GM12878 (cell line): ENCODE measurements around the gene CYP1A2. TPM values are rescaled to one million over a fixed set of nuclear protein-coding genes. Genes with fewer than 3 reads are reported as not detected.
A peak's percentile ranks its signal among the peaks of the same experiment; 100 is the strongest.

Source experiments
- ATAC-seq: fragments of 200-7000 bp; cut with Tn5 transposase; 3 replicates; pipeline ENCODE4 v1.9.1; 2020; ENCODE audit warnings: mild to moderate bottlenecking, moderate library complexity
- BruUV-seq: library from RNA; stranded (reverse); fragments of 400-500 nt; replicated peaks from 2 replicates; lab custom pipeline; 2021; lab: Mats Ljungman, UMichigan
- CTCF ChIA-PET: fragments of 300-600 bp; sonication (Branson Sonifier 250); formaldehyde crosslinking; extraction: SDS; loops from one replicate; lab custom pipeline; 2021; ENCODE audit warnings: inconsistent platforms; lab: Yijun Ruan, JAX
- POLR2A ChIA-PET: fragments of 350-600 bp; formaldehyde crosslinking; extraction: SDS; loops from one replicate; lab custom pipeline; 2021; ENCODE audit warnings: inconsistent platforms; lab: Charles Lee
- RAD21 ChIA-PET: fragments of 300-600 bp; sonication (Branson Sonifier 250); formaldehyde crosslinking; loops from one replicate; lab custom pipeline; 2023; ENCODE audit warnings: antibody characterized with exemption; ENCODE audit not compliant: unreplicated experiment; lab: Charles Lee
- SMC1A ChIA-PET: fragments of 300-600 bp; sonication (Branson Sonifier 250); formaldehyde crosslinking; loops from one replicate; lab custom pipeline; 2023; ENCODE audit not compliant: unreplicated experiment, uncharacterized antibody; lab: Charles Lee
- DNase-seq: peaks from one replicate; pipeline ENCODE4 v3.0.0-alpha.2; 2011; ENCODE audit warnings: low read depth, low spot score
- FAIRE-seq: peaks from 3 replicates; lab custom pipeline; 2011; peaks lifted over from hg19 to GRCh38; lab: Jason Lieb, UNC
- H2AFZ ChIP-seq: 2 replicates; pipeline ENCODE4 v1.6.0; 2011; ENCODE audit warnings: low read depth, low read length, control low read depth; ENCODE audit not compliant: control insufficient read depth
- H3K27ac ChIP-seq: 2 replicates; pipeline ENCODE4 v1.5.1; 2011; ENCODE audit warnings: control low read depth; ENCODE audit not compliant: control insufficient read depth, insufficient read depth
- H3K27me3 ChIP-seq, 2 experiments: replicated peaks in 1 of 2; 2 replicates each; pipeline versions ENCODE4 v1.6.0 to v1.6.1; 2011; ENCODE audit warnings: low read length in 1 of 2; ENCODE audit not compliant: control insufficient read depth in 2 of 2, insufficient read depth in 2 of 2
- H3K36me3 ChIP-seq, 2 experiments: 2 replicates each; pipeline ENCODE4 v1.5.1; 2011; ENCODE audit warnings: low read length in 1 of 2; ENCODE audit not compliant: control insufficient read depth in 2 of 2, insufficient read depth in 2 of 2
- H3K4me1 ChIP-seq: 2 replicates; pipeline ENCODE4 v1.6.1; 2011; ENCODE audit warnings: mild to moderate bottlenecking, low read length, moderate library complexity, mixed read lengths; ENCODE audit not compliant: control insufficient read depth, insufficient read depth
- H3K4me2 ChIP-seq: 2 replicates; pipeline ENCODE4 v1.6.0; 2011; ENCODE audit warnings: control low read depth; ENCODE audit not compliant: control insufficient read depth, insufficient read depth
- H3K4me3 ChIP-seq: fragments of 200-600 bp; sonication (generic); 2 replicates; pipeline ENCODE4 v1.5.1; 2016
- H3K79me2 ChIP-seq: 2 replicates; pipeline ENCODE4 v1.6.0; 2011; ENCODE audit warnings: low read length; ENCODE audit not compliant: control insufficient read depth, insufficient read depth
- H3K9ac ChIP-seq: 2 replicates; pipeline ENCODE4 v1.8.0; 2011; ENCODE audit warnings: low read length, control low read depth, mixed read lengths; ENCODE audit not compliant: control insufficient read depth, insufficient read depth
- H3K9me3 ChIP-seq: replicated peaks from 3 replicates; pipeline ENCODE4 v1.5.1; 2011; ENCODE audit warnings: mild to moderate bottlenecking, low read length; ENCODE audit not compliant: control insufficient read depth, insufficient read depth
- H4K20me1 ChIP-seq: 2 replicates; pipeline ENCODE4 v1.6.0; 2011; ENCODE audit not compliant: control insufficient read depth, insufficient read depth
- ATF7 ChIP-seq: fragments of 450-650 bp; IDR thresholded peaks from 2 replicates; pipeline ENCODE4 v1.6.1; 2016; ENCODE audit warnings: low read depth, mild to moderate bottlenecking
- BHLHE40 ChIP-seq, 2 experiments: fragments of 450-650 bp in 1 of 2; IDR thresholded peaks; 2 replicates each; pipeline ENCODE4 v1.6.1; 2011 to 2017; ENCODE audit warnings: low read depth in 2 of 2, borderline replicate concordance in 1 of 2, improper control_type of control experiment in 1 of 2, low read length in 1 of 2, mild to moderate bottlenecking in 1 of 2
- CHD4 ChIP-seq: fragments of 200-600 bp; sonication (generic); IDR thresholded peaks from 2 replicates; pipeline ENCODE4 v1.6.1; 2016; ENCODE audit warnings: mild to moderate bottlenecking
- GATAD2B ChIP-seq: fragments of 450-650 bp; conservative IDR thresholded peaks from 2 replicates; pipeline ENCODE4 v1.6.1; 2017; ENCODE audit warnings: low read depth, mild to moderate bottlenecking, moderate library complexity
- IKZF1 ChIP-seq: fragments of 450-650 bp; conservative IDR thresholded peaks from 2 replicates; pipeline ENCODE4 v1.6.1; 2017; ENCODE audit warnings: antibody characterized with exemption, mild to moderate bottlenecking
- JUNB ChIP-seq: IDR thresholded peaks from 2 replicates; pipeline ENCODE4 v1.6.1; 2016; ENCODE audit warnings: antibody characterized with exemption, mild to moderate bottlenecking
- POLR2A ChIP-seq: IDR thresholded peaks from 2 replicates; pipeline ENCODE4 v1.6.1; 2011; ENCODE audit warnings: low read depth, mild to moderate bottlenecking, low read length
- POLR2AphosphoS5 ChIP-seq: IDR thresholded peaks from 2 replicates; pipeline ENCODE4 v1.6.1; 2011; ENCODE audit warnings: mild to moderate bottlenecking, low read length, inconsistent platforms
- RELA ChIP-seq: fragments of 450-650 bp; IDR thresholded peaks from 2 replicates; pipeline ENCODE4 v1.8.0; 2014; ENCODE audit warnings: borderline replicate concordance; ENCODE audit not compliant: partially characterized antibody
- RELB ChIP-seq: fragments of 450-650 bp; IDR thresholded peaks from 2 replicates; pipeline ENCODE4 v1.6.1; 2017; ENCODE audit warnings: low read depth, mild to moderate bottlenecking, moderate library complexity
- SREBF2 ChIP-seq: IDR thresholded peaks from 2 replicates; pipeline ENCODE4 v1.6.1; 2012; ENCODE audit warnings: mild to moderate bottlenecking, low read length
- SUPT20H ChIP-seq: IDR thresholded peaks from 2 replicates; pipeline ENCODE4 v1.6.1; 2011; ENCODE audit warnings: low read depth, mild to moderate bottlenecking, low read length, moderate library complexity, borderline replicate concordance; ENCODE audit not compliant: control insufficient read depth
- ZBTB4 ChIP-seq: fragments of 450-650 bp; formaldehyde crosslinking; IDR thresholded peaks from 2 replicates; pipeline ENCODE4 v1.4.0; 2022; ENCODE audit warnings: mild to moderate bottlenecking, moderate library complexity
- WGBS: methylation state at CpG from one replicate; pipeline ENCODE4 v1.1.6; 2016; ENCODE audit warnings: low lambda C conversion rate; ENCODE audit not compliant: insufficient replicate concordance, insufficient coverage; ENCODE audit errors: missing lambda C conversion rate; 5-methylcytosine and 5-hydroxymethylcytosine counted together
- in situ Hi-C: fragments of 300-500 bp; cut with MboI; formaldehyde crosslinking; loops from 9 replicates; pipeline ENCODE4 v1.14.3; 2018; ENCODE audit warnings: mixed read lengths
- intact Hi-C: fragments of 100-400 bp; cut with micrococcal nuclease; formaldehyde crosslinking; loops from one replicate; pipeline ENCODE4 v1.14.2; 2022; ENCODE audit not compliant: unreplicated experiment
- polyA plus RNA-seq, 11 experiments: library from polyadenylated mRNA; depleted of rRNA in 4 of 11; unstranded in 6 of 11; stranded (reverse) in 5 of 11; fragments of >200 nt; fragmentation: Nextera tagmentation in 4 of 11; fragmentation: Illumina TruSeq in 1 of 11; extraction: Ambion mirVana in 4 of 11; extraction: Trizol in 1 of 11; gene quantifications; 1 replicate in 1 of 11; 2 replicates in 10 of 11; pipeline versions ENCODE4 v1.2.1 to v1.2.3, GENCODE V29; 2011 to 2016; ENCODE audit warnings: inconsistent platforms in 2 of 11, missing spikeins in 2 of 11, low read depth in 1 of 11
- total RNA-seq, 4 experiments: library from RNA; depleted of rRNA in 3 of 4; stranded (reverse); fragments of >200 nt in 3 of 4; fragmentation: Illumina TruSeq in 1 of 4; extraction: Trizol in 1 of 4; gene quantifications; 2 replicates each; pipeline versions ENCODE4 v1.2.1 to v1.2.3, GENCODE V29; 2013 to 2021

CYP1A2 gene
- total and polyA plus RNA-seq, 10 of the 15 experiments (the other 5 are each of a cell fraction or from before 2014, with no cell fraction given): 0.03 to 0.09 (median 0.05) TPM; not detected in 7

GRCh38 chr15:74783072-74783807 is 34.6 kb downstream of the CYP1A2 start (continued):
- TF ChIP-seq RELA: no peak
- TF ChIP-seq GATAD2B: peak; percentile 53; the same call in 1 of the 2 replicates
- TF ChIP-seq BHLHE40 (IDR thresholded peaks at IDR 0.05; ENCODE audit: borderline replicate concordance in 1 of 2, low read depth in 2 of 2, low read length in 1 of 2): peak; percentile 94
- no peak for TF ChIP-seq CHD4
- no peak for TF ChIP-seq JUNB
- TF ChIP-seq SREBF2: no peak
- no peak for TF ChIP-seq ZBTB4 (CRISPR knock-in tag)

- peak overlapping the region; percentile 96 for H3K27ac ChIP-seq
- DNase-seq (no peak), ATAC-seq (no peak), FAIRE-seq (no peak)
- peak overlapping the region; percentile 94 for H3K4me3 ChIP-seq
- ChIA-PET CTCF (interaction anchor here (0.7 to 25.9 kb wide), 7 partner anchors 6 to 171 kb away, joined by 3 to 1288 read pairs (median 8); partner anchors contain the start of gene CSK), POLR2A (interaction anchor here (1.2 to 17.5 kb wide), 7 partner anchors 5 to 668 kb away, joined by 3 to 602 read pairs (median 5); partner anchors contain the start of genes CSK, FAM219B and SIN3A), RAD21 (interaction anchor here (0.8 to 25.2 kb wide), 9 partner anchors 4 to 405 kb away, joined by 3 to 1186 read pairs (median 3); partner anchors contain the start of gene CSK), SMC1A (interaction anchor here (0.9 to 17.6 kb wide), 8 partner anchors 10 to 167 kb away, joined by 3 to 811 read pairs (median 5); no protein-coding TSS in a partner anchor)
- peaks cover 51% of the 10 kb centered on the region for H3K4me1 ChIP-seq
- no peaks in the 10 kb centered on the region for H3K27me3 ChIP-seq
- no peaks in the 10 kb centered on the region for H4K20me1 ChIP-seq
- H3K36me3 ChIP-seq: no peaks in the 10 kb centered on the region; a peak in 2 of 4 replicates
- H3K9me3 ChIP-seq: no peaks in the 10 kb centered on the region
- peak overlapping the region; percentile 82 for H3K9ac ChIP-seq
- intact Hi-C loops (no loop called here), in situ Hi-C loops (loop anchor here (5.0 kb wide), 1 partner anchor 386 kb away; no protein-coding TSS in a partner anchor)
- WGBS: 0% methylated on average over 3 of the region's 3 CpGs
- TF ChIP-seq IKZF1 (peak; percentile 7), ATF7 (no peak), RELB (0 out of 2 replicates have a peak, but pooled peaks have one; percentile 9), POLR2A (0 out of 2 replicates have a peak, but pooled peaks have one; percentile 0), POLR2AphosphoS5 (peak; percentile 10; the same call in 1 of the 2 replicates), SUPT20H (no peak)
- no peak overlapping the region for H2AFZ ChIP-seq
- no TSS peak for BruUV-seq
- H3K4me2 ChIP-seq: peak overlapping the region; percentile 73
- H3K79me2 ChIP-seq: peaks cover 80% of the 10 kb centered on the region
These were observed 35.1 kb downstream of the CYP1A2 start for GRCh38 chr15:74783808-74784175.
